COLO668 (cell line): ENCODE measurements around the gene TMEM61.
A peak's percentile ranks its signal among the peaks of the same experiment; 100 is the strongest.
"Not testable (repeated sequence)": the region's sequence is repeated elsewhere in the genome, so short reads cannot be mapped to it uniquely, and the experiment has no call there.

Experiments used
- DNase-seq: peaks from one replicate; lab custom pipeline; 2025; ENCODE audit not compliant: unreplicated experiment; lab: John Stamatoyannopoulos, UW

The TMEM61 gene

DNA sequence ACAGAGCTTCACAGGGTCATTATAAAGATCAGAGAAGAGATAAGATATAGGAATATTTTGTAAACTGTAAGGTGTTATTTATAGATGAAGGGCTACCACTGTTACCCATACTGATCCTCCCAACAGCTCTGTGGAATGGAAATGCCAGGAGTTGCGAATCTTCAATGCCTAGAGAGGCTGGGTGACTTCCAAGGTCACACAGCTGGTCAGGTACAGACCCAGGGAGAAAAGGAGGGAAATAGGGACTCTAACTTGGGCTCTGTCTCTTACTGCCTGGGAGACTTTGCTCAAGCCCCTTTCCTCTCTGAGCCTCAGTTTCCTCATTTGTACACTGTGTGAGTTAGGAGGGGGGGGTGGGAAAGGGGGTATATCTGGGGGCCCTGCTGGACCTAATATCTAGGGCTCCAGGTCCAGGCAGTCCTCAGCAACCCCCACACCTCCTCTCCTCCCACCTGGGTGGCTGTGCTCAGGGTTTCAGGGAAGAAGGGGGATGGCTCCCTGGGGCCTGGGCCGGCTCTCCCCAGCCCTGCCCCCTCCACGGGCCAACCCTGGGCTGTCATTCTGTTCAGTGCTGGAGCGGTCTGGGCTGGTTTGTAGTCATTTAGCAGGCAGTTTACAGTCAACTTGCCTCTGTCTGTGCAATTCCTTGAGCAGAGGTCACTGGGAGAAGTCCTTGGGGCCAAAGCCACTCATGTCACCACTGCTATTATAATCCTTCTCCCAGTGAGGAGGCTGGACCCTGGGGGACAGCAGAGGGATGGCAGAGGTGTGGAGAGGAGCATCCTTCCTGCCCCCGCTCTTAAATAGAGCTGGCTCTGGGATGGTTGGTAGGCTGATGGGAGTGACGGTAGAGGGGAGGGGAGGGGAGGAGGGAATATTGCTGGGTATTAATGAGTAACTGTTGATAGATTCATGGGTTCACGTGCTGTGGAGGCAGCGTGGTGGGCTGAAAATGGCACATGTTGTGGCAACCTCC is 20.0 kb downstream of the TMEM61 start:
- DNase-seq = no peak

GRCh38 chr1:55001311-55001710 is 20.9 kb downstream of the TMEM61 start:
- DNase-seq = no peak

- DNase-seq = no peak
Observed at GRCh38 chr1:55002686-55003085, 22.3 kb downstream of the TMEM61 start.

GRCh38 chr1:55005351-55006140 is 25.1 kb downstream of the TMEM61 start:
- DNase-seq = no peak

DNA sequence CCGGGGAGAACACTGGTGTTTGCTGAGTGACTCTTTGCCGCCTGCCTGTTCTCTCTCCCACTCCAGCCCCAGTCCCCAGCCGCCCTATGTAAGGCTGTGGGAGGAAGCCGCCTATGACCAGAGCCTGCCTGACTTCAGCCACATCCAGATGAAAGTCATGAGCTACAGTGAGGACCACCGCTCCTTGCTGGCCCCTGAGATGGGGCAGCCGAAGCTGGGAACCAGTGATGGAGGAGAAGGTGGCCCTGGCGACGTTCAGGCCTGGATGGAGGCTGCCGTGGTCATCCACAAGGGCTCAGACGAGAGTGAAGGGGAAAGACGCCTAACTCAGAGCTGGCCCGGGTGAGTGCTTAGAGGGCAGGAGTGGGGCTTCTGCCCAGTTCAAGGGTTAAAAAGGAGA is 26.5 kb downstream of the TMEM61 start:
- DNase-seq = no peak

- no peak for DNase-seq
Observed at GRCh38 chr1:55007625-55008024, 27.2 kb downstream of the TMEM61 start.

GRCh38 chr1:55010194-55010886 is 29.9 kb downstream of the TMEM61 start:
- no peak for DNase-seq

DNA sequence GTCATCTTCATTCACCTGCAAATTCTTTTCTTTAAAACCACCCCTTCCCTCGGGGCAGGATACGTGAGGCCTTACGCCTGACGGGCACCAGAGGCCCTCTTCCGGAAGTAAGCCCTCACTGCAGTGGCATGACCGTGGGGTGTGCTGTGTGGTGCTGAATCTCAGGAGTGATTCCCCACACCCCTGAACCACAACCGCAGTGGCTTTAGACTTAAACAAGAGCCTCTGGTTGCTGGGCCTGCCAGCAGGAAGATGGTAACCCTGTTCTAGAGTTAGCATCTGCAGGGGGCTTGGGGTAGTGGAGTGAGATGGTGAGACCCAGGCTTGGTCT is 30.4 kb downstream of the TMEM61 start:
- DNase-seq = no peak

- DNase-seq = peak; percentile 83
Observed at GRCh38 chr1:55012661-55013060, 32.2 kb downstream of the TMEM61 start.

GRCh38 chr1:55015123-55015522 is 34.7 kb downstream of the TMEM61 start:
- DNase-seq = no peak

GRCh38 chr1:55015731-55016620 is 35.5 kb downstream of the TMEM61 start:
- no peak for DNase-seq

DNA sequence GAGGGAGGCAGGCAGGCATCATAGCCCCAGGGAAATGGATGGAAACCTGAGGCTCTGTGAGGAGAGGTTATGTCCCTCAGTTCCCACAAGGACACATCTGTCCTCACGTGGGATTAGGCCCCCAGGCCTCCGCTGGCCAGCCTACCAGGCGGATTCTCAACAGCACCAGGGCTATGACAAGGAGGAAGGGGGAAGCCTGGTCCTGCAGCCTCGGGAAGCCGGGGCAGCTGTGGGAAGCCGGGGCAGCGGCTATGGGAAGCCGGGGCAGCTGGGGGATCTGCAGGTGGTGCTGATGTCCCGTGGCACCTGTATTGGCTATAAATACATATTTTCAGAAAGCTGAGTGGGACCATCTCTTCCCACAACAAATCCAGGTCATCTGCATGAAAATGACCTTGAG is 38.0 kb downstream of the TMEM61 start:
- DNase-seq = no peak

DNA sequence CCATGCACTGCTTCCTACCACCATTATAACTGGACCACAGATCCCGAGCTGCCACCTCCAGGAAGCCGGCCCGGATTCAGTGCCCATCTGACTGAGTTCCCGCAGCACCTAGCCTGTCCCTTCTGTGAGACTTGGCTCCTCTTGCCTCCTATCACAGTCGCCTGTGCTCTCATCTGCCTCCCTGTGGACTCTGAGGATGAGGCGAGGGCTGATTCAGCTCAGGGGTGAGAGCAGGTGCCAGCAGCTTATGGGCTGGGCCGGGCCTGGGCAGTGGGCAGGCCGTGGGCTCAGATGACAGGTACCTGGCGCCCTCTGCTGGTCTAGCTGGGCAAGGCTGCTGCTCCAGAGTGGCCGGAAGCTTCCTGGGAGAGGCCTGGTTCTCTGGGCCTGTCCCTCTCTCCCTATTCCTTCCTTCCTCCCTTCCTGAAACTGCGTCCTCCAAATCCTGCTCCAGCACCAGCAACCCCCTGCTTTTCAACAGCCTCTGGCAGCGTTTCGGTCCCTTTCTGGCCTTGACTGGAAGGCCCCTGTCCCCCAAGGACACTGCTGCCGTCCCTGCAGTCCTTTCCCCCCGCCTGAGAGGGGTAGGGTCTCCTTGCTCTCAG is 41.6 kb downstream of the TMEM61 start:
- DNase-seq = peak; percentile 99

GRCh38 chr1:55024163-55024562 is 43.7 kb downstream of the TMEM61 start:
- DNase-seq = not testable (repeated sequence)

DNA sequence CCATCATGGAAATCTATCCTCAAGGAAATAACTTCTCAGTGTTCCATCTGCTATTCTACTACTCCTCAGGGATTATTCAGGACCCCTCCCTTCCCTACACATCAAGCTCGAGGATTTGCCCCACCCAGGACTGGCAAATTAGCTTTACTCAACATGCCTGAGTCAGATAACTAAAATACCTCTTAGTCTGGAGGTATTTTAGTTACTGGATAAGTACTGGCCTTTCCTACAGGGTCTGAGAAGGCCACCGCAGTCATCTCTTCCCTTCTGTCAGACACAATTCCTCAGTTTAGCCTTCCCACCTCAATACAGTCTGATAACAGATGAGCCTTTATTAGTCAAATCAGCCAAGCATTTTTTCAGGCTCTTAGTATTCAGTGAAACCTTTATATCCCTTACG is 46.3 kb downstream of the TMEM61 start:
- DNase-seq = not testable (repeated sequence)

DNA sequence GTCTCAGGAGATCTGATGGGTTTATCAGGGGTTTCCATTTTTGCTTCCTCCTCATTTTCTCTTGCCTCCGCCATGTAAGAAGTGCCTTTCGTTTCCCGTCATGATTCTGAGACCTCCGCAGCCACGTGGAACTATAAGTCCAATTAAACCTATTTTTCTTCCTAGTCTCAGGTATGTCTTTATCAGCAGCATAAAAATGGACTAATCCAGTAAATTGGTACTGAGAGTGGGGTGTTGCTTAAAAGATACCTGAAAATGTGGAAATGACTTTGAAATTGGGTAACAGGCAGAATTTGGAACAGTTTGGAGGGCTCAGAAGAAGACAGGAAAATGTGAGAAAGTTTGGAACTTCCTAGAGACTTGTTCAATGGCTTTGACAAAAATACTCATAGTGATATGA is 50.7 kb downstream of the TMEM61 start:
- not testable (repeated sequence) for DNase-seq

- DNase-seq = no peak
Observed at GRCh38 chr1:55033265-55033614, 52.8 kb downstream of the TMEM61 start.

GRCh38 chr1:55034476-55035133 is 54.2 kb downstream of the TMEM61 start:
- no peak for DNase-seq

DNA sequence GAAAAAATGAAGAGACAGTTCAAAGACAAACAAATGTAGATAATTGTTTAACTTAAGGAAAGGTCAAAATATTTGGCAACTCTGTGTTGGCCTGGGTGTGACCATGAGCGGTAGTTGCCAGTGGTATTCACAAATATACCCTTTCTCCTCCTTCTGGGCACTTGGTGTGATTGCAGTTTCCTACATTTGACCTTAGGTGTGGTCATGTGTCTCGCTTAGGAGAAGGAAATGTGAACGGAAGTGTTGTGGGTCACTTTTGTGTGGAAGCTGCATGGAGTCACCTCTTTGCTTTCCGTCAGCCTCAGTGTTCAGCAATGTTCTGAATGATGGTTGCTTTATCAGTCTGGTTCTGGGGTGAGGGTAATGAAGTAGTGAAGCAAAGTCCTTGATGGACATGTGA is 55.5 kb downstream of the TMEM61 start:
- no peak for DNase-seq
